OCI-LY3 (cell line): ENCODE data around the gene PRCP.

Source experiments
- CTCF ChIP-seq: fragments of 200-600, 300-600 bp; sonication (generic); IDR thresholded peaks from 2 replicates; pipeline ENCODE4 v1.5.1; 2014; ENCODE audit warnings: antibody characterized with exemption, low read length, low read depth
- EZH2phosphoT487 ChIP-seq: fragments of 200-600 bp; shearing (Covaris generic); IDR thresholded peaks from 2 replicates; pipeline ENCODE4 v1.6.1; 2018; ENCODE audit warnings: antibody characterized with exemption, mixed run types, low read depth

- TF ChIP-seq CTCF, result no peak
- TF ChIP-seq EZH2phosphoT487, result no peak
These were observed 46.0 kb downstream of the PRCP start for GRCh38 chr11:82854242-82854641.
